ENCODE results near the gene GABBR2.
"Not testable (repeated sequence)": the region's sequence is repeated elsewhere in the genome, so short reads cannot be mapped to it uniquely, and the experiment has no call there.

The GABBR2 gene

GRCh38 chr9:98289614-98290201, 419.0 kb downstream of the GABBR2 start:
- no peak for DNase-seq (ENCODE audit: low read depth)

- peak; percentile 15 for DNase-seq (ENCODE audit: low read depth)
These were observed 419.9 kb downstream of the GABBR2 start for GRCh38 chr9:98288881-98289280.

GRCh38 chr9:98287384-98287783, 421.4 kb downstream of the GABBR2 start:
- DNase-seq (ENCODE audit: low read depth): peak; percentile 13

- DNase-seq (ENCODE audit: low read depth): no peak
These were observed 423.3 kb downstream of the GABBR2 start for GRCh38 chr9:98285446-98285845.

GRCh38 chr9:98284754-98285153, 424.0 kb downstream of the GABBR2 start:
- DNase-seq (ENCODE audit: low read depth): no peak

- not testable (repeated sequence) for DNase-seq (ENCODE audit: low read depth)
These were observed 425.6 kb downstream of the GABBR2 start for GRCh38 chr9:98283143-98283542.

- no peak for DNase-seq (ENCODE audit: low read depth)
These were observed 427.5 kb downstream of the GABBR2 start for GRCh38 chr9:98281281-98281680.

- DNase-seq (ENCODE audit: low read depth): no peak
These were observed 428.2 kb downstream of the GABBR2 start for GRCh38 chr9:98280574-98280973.

GRCh38 chr9:98280162-98280561, 428.6 kb downstream of the GABBR2 start:
- no peak for DNase-seq (ENCODE audit: low read depth)

- DNase-seq (ENCODE audit: low read depth): no peak
These were observed 431.7 kb downstream of the GABBR2 start for GRCh38 chr9:98276907-98277469.

GRCh38 chr9:98275159-98275558, 433.6 kb downstream of the GABBR2 start:
- DNase-seq (ENCODE audit: low read depth): no peak

GRCh38 chr9:98272083-98272482, 436.7 kb downstream of the GABBR2 start:
- no peak for DNase-seq (ENCODE audit: low read depth)

GRCh38 chr9:98271479-98271878, 437.3 kb downstream of the GABBR2 start:
- no peak for DNase-seq (ENCODE audit: low read depth)

GRCh38 chr9:98270284-98270683, 438.5 kb downstream of the GABBR2 start:
- not testable (repeated sequence) for DNase-seq (ENCODE audit: low read depth)

GRCh38 chr9:98269652-98270051, 439.1 kb downstream of the GABBR2 start:
- not testable (repeated sequence) for DNase-seq (ENCODE audit: low read depth)

- DNase-seq (ENCODE audit: low read depth): not testable (repeated sequence)
These were observed 441.2 kb downstream of the GABBR2 start for GRCh38 chr9:98267556-98267955.

- no peak for DNase-seq (ENCODE audit: low read depth)
These were observed 444.2 kb downstream of the GABBR2 start for GRCh38 chr9:98264516-98264915.

GRCh38 chr9:98263482-98264357, 445.0 kb downstream of the GABBR2 start:
- DNase-seq (ENCODE audit: low read depth): peak; percentile 76

GRCh38 chr9:98263080-98263479, 445.7 kb downstream of the GABBR2 start:
- no peak for DNase-seq (ENCODE audit: low read depth)

- DNase-seq (ENCODE audit: low read depth): no peak
These were observed 446.7 kb downstream of the GABBR2 start for GRCh38 chr9:98262056-98262455.

- no peak for DNase-seq (ENCODE audit: low read depth)
These were observed 448.1 kb downstream of the GABBR2 start for GRCh38 chr9:98260635-98261034.

GRCh38 chr9:98259791-98260190, 448.9 kb downstream of the GABBR2 start:
- no peak for DNase-seq (ENCODE audit: low read depth)

- no peak for DNase-seq (ENCODE audit: low read depth)
These were observed 452.0 kb downstream of the GABBR2 start for GRCh38 chr9:98256756-98257155.
